ENCODE results near the gene FOXP2.

DNA sequence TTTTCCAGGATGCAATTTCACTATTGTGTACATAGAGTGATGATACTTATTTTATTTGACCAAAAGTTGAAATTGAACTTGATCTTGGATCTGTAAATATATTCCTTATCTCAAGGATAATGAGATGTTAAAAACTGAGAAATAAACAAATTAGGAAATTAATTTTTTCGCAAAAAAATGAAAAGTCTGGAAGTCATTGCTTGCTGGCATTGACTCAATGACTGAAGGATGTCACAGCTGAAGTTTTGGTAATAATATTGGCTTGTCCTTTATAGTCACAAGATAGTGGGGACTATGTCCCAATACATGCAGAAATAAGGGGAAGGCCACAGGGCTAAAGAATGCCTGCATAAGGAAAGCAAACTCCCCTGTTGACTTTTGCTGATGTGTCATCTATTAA is 92.8 kb downstream of the FOXP2 start:
- TF ChIP-seq EP300 (IDR thresholded peaks at IDR 0.05) = no peak
- TF ChIP-seq, protein P1, sequence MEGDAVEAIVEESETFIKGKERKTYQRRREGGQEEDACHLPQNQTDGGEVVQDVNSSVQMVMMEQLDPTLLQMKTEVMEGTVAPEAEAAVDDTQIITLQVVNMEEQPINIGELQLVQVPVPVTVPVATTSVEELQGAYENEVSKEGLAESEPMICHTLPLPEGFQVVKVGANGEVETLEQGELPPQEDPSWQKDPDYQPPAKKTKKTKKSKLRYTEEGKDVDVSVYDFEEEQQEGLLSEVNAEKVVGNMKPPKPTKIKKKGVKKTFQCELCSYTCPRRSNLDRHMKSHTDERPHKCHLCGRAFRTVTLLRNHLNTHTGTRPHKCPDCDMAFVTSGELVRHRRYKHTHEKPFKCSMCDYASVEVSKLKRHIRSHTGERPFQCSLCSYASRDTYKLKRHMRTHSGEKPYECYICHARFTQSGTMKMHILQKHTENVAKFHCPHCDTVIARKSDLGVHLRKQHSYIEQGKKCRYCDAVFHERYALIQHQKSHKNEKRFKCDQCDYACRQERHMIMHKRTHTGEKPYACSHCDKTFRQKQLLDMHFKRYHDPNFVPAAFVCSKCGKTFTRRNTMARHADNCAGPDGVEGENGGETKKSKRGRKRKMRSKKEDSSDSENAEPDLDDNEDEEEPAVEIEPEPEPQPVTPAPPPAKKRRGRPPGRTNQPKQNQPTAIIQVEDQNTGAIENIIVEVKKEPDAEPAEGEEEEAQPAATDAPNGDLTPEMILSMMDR (IDR thresholded peaks at IDR 0.05) = no peak
